ENCODE results near the gene ZNF444. TPM values are rescaled to one million over a fixed set of nuclear protein-coding genes. Genes with fewer than 3 reads are reported as not detected.

ZNF444 gene
- total and polyA plus RNA-seq, 9 of the 15 experiments (the other 6 are each of a cell fraction or from before 2014, with no cell fraction given) = 0.39 to 40.0 (median 6.9) TPM

DNA sequence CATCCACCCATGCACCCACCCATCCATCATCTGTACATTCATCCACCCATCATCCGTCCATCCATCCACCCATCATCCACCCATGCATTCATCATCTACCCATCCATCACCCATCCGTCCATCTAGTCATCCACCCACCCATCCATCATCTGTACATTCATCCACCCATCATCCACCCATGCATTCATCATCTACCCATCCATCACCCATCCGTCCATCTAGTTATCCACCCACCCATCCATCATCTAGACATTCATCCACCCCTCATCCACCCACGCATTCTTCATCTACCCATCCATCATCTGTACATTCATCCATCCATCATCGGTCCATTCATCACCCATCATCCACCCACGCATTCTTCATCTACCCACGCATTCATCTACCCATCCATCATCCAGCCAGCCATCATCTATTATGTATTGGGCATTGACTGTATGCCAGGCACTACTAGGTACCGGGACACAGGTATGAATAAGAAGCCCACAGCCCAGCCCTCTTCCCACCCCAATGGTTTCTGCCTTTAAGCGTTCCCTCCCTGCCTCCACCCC, 18.0 kb downstream of the ZNF444 start (continued):
- TF ChIP-seq, protein P1, sequence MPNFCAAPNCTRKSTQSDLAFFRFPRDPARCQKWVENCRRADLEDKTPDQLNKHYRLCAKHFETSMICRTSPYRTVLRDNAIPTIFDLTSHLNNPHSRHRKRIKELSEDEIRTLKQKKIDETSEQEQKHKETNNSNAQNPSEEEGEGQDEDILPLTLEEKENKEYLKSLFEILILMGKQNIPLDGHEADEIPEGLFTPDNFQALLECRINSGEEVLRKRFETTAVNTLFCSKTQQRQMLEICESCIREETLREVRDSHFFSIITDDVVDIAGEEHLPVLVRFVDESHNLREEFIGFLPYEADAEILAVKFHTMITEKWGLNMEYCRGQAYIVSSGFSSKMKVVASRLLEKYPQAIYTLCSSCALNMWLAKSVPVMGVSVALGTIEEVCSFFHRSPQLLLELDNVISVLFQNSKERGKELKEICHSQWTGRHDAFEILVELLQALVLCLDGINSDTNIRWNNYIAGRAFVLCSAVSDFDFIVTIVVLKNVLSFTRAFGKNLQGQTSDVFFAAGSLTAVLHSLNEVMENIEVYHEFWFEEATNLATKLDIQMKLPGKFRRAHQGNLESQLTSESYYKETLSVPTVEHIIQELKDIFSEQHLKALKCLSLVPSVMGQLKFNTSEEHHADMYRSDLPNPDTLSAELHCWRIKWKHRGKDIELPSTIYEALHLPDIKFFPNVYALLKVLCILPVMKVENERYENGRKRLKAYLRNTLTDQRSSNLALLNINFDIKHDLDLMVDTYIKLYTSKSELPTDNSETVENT (CRISPR knock-in tag; IDR thresholded peaks at IDR 0.05) = no peak
- TF ChIP-seq, protein P2, sequence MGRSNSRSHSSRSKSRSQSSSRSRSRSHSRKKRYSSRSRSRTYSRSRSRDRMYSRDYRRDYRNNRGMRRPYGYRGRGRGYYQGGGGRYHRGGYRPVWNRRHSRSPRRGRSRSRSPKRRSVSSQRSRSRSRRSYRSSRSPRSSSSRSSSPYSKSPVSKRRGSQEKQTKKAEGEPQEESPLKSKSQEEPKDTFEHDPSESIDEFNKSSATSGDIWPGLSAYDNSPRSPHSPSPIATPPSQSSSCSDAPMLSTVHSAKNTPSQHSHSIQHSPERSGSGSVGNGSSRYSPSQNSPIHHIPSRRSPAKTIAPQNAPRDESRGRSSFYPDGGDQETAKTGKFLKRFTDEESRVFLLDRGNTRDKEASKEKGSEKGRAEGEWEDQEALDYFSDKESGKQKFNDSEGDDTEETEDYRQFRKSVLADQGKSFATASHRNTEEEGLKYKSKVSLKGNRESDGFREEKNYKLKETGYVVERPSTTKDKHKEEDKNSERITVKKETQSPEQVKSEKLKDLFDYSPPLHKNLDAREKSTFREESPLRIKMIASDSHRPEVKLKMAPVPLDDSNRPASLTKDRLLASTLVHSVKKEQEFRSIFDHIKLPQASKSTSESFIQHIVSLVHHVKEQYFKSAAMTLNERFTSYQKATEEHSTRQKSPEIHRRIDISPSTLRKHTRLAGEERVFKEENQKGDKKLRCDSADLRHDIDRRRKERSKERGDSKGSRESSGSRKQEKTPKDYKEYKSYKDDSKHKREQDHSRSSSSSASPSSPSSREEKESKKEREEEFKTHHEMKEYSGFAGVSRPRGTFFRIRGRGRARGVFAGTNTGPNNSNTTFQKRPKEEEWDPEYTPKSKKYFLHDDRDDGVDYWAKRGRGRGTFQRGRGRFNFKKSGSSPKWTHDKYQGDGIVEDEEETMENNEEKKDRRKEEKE (IDR thresholded peaks at IDR 0.05; ENCODE audit: borderline replicate concordance in 1 of 2, control insufficient read depth in 1 of 2, low read depth in 2 of 2, low read length in 1 of 2) = peak in 1 of 2 experiments; percentile 69; a peak in 1 of 4 replicates
- TF ChIP-seq HNRNPL (IDR thresholded peaks at IDR 0.05; ENCODE audit: low read depth, low read length) (no peak), SUPT5H (IDR thresholded peaks at IDR 0.05) (0 out of 2 replicates have a peak, but pooled peaks have one; percentile 28), MEIS2 (IDR thresholded peaks at IDR 0.05; ENCODE audit: partially characterized antibody) (peak; percentile 94), SNIP1 (IDR thresholded peaks at IDR 0.05; ENCODE audit: low read depth) (no peak), NFE2L1 (tag; IDR thresholded peaks at IDR 0.05; ENCODE audit: borderline replicate concordance, low read depth) (no peak), BRD9 (IDR thresholded peaks at IDR 0.05; ENCODE audit: low read depth, partially characterized antibody) (no peak), SRF (CRISPR knock-in tag; IDR thresholded peaks at IDR 0.05) (no peak), SMC3 (conservative IDR thresholded peaks at IDR 0.05; ENCODE audit: insufficient read depth, low read depth, low read length) (no peak), PYGO2 (tag; IDR thresholded peaks at IDR 0.05) (no peak)
- TF ChIP-seq, protein P3, sequence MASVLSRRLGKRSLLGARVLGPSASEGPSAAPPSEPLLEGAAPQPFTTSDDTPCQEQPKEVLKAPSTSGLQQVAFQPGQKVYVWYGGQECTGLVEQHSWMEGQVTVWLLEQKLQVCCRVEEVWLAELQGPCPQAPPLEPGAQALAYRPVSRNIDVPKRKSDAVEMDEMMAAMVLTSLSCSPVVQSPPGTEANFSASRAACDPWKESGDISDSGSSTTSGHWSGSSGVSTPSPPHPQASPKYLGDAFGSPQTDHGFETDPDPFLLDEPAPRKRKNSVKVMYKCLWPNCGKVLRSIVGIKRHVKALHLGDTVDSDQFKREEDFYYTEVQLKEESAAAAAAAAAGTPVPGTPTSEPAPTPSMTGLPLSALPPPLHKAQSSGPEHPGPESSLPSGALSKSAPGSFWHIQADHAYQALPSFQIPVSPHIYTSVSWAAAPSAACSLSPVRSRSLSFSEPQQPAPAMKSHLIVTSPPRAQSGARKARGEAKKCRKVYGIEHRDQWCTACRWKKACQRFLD (CRISPR knock-in tag; IDR thresholded peaks at IDR 0.05) = no peak
- TF ChIP-seq, protein P4, sequence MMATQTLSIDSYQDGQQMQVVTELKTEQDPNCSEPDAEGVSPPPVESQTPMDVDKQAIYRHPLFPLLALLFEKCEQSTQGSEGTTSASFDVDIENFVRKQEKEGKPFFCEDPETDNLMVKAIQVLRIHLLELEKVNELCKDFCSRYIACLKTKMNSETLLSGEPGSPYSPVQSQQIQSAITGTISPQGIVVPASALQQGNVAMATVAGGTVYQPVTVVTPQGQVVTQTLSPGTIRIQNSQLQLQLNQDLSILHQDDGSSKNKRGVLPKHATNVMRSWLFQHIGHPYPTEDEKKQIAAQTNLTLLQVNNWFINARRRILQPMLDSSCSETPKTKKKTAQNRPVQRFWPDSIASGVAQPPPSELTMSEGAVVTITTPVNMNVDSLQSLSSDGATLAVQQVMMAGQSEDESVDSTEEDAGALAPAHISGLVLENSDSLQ (IDR thresholded peaks at IDR 0.05) = peak; percentile 94
- TF ChIP-seq, protein P5, sequence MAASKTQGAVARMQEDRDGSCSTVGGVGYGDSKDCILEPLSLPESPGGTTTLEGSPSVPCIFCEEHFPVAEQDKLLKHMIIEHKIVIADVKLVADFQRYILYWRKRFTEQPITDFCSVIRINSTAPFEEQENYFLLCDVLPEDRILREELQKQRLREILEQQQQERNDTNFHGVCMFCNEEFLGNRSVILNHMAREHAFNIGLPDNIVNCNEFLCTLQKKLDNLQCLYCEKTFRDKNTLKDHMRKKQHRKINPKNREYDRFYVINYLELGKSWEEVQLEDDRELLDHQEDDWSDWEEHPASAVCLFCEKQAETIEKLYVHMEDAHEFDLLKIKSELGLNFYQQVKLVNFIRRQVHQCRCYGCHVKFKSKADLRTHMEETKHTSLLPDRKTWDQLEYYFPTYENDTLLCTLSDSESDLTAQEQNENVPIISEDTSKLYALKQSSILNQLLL (CRISPR knock-in tag; IDR thresholded peaks at IDR 0.05; ENCODE audit: borderline replicate concordance) = no peak
- TF ChIP-seq, protein P6, sequence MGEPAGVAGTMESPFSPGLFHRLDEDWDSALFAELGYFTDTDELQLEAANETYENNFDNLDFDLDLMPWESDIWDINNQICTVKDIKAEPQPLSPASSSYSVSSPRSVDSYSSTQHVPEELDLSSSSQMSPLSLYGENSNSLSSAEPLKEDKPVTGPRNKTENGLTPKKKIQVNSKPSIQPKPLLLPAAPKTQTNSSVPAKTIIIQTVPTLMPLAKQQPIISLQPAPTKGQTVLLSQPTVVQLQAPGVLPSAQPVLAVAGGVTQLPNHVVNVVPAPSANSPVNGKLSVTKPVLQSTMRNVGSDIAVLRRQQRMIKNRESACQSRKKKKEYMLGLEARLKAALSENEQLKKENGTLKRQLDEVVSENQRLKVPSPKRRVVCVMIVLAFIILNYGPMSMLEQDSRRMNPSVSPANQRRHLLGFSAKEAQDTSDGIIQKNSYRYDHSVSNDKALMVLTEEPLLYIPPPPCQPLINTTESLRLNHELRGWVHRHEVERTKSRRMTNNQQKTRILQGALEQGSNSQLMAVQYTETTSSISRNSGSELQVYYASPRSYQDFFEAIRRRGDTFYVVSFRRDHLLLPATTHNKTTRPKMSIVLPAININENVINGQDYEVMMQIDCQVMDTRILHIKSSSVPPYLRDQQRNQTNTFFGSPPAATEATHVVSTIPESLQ (CRISPR knock-in tag; IDR thresholded peaks at IDR 0.05) = no peak
